GM12801 (cell line): ENCODE data around the gene SSH3.

ENCODE experiments used
- TF ChIP-seq, protein P1 (sequence below): IDR thresholded peaks from one replicate; pipeline ENCODE4 v1.5.1; 2011; ENCODE audit warnings: control low read depth; ENCODE audit not compliant: insufficient read length; ENCODE audit errors: extremely low read depth

The SSH3 gene

DNA sequence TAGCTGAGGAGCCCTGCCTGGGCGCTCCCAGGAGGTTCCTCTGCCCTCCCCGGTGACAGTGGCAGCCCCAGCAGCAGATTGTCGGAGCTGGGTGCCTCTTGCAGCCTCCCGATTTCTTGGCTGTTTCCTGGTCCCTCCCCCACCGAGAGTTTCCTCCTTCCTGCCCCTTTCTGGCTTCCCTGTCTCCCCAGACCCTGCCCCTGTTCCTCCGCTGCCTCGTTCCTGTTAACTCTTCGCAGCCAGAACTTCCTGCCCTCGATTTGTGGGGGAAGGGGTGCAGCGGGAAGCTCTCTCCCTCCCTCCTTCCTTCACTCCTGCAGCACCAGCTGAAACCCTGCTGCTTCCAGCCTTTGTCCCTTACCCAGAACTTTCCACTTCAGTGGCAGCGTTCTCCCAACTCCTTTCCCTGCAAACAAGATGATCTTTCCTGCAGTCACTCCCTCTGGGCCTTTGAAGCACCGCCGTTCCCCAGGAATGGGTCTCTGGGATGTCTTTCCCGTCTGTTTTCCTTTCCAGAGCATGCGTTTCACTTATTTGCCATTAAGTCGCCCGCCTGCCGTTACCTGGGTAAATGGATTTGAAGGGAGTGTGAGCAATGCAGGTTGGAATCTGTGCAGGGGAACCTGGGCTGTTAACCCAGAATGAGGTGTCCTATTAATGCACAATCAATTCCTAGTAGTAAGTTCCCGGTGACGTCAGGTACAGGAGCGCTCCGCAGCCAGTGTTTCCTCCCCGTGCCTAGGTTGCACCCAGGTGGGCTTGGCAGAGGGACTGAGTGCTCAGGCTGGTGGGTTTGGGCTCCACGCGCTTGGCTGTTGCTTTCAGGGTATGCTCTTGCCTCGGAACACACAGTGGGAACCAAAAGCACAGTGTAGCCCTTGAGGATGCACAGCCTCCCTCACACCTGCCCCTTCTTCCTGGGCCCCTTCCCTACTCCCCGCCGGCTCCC, 32.8 kb upstream of the SSH3 start:
- TF ChIP-seq, protein P1, sequence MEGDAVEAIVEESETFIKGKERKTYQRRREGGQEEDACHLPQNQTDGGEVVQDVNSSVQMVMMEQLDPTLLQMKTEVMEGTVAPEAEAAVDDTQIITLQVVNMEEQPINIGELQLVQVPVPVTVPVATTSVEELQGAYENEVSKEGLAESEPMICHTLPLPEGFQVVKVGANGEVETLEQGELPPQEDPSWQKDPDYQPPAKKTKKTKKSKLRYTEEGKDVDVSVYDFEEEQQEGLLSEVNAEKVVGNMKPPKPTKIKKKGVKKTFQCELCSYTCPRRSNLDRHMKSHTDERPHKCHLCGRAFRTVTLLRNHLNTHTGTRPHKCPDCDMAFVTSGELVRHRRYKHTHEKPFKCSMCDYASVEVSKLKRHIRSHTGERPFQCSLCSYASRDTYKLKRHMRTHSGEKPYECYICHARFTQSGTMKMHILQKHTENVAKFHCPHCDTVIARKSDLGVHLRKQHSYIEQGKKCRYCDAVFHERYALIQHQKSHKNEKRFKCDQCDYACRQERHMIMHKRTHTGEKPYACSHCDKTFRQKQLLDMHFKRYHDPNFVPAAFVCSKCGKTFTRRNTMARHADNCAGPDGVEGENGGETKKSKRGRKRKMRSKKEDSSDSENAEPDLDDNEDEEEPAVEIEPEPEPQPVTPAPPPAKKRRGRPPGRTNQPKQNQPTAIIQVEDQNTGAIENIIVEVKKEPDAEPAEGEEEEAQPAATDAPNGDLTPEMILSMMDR: no peak

- TF ChIP-seq, protein P1: no peak
Observed at GRCh38 chr11:67271205-67271540, 32.2 kb upstream of the SSH3 start.

DNA sequence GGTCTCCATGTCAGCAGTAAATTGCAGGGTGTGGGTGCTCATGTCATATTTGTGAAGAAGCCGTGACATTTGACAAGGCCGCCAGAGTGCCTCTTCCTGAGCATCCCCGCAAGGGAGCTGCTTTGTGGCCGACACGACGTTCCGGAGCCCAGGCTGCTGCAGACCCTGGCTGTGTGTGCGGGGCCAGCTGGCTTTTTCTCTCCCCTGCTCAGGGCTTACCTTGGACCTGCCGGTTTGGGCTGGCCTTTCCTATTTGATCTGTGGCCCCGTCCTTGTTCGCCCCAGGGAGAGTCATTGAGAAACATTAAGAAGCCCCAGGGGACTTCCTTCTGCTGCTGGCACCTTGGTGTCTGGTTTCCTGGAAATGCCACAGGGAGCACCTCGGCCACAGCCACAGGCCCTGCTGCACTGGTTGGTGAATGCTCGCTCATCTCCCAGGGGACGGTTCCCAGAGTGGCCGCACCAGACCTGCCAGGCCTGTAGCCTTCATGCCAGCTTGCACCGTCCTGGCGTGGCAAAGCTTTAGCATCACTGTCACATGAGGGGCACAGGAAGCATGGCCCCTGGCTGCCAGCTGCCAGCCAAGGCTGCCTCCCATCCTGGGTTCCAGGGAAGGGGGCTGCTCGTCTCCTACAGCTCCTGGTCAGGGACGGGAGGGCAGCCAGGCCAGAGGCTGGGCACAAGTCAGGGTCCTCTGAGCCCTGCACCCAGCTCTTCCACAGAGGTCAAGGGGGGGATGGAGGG, 31.6 kb upstream of the SSH3 start:
- TF ChIP-seq, protein P1: no peak

DNA sequence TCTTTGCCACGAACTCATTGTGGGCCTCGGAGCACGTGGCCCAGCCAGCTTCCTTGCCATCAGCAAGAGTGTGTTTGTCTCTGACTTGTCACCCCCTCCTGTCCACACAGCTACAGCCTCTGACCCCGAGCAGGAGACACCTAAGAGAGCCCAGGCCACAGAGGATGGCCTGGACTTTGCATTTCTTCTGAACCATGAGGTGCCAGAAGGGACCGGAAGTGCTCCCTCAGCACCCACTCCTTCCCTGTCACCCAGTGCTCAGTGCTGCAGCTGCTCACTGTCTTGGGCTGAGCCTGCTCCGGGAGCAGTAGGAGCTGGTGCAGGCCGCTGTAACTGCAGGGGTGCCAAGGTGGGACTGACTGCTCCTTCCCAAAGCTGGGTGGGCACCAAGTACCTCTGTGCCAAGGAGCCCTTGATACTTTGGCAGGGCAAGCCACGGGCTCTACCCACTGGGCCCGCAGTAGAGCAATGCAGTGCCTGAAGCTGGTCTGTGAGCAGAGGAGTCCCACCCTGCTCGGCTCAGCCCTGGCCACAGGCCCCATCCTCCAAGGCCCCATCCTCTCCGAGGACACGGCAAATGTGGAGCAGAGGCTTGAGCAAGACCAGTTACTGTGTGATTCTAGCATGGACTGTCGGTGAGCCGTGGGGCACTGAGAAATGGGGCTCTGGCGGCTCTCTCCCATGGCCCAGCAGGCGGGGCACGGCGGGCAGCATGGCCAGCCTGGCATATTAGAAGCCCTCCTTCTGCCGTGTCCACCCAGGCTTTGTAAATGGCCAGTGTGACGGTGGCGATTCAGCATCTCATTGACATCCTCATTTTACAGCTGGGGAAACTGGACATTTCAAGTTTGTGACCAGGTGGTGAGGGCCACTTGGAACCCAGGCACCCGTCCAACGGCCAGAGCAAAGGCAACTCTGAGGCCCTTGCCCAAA, 30.7 kb upstream of the SSH3 start:
- TF ChIP-seq, protein P1: no peak

- TF ChIP-seq, protein P1: no peak
Observed at GRCh38 chr11:67273260-67273990, 29.9 kb upstream of the SSH3 start.

DNA sequence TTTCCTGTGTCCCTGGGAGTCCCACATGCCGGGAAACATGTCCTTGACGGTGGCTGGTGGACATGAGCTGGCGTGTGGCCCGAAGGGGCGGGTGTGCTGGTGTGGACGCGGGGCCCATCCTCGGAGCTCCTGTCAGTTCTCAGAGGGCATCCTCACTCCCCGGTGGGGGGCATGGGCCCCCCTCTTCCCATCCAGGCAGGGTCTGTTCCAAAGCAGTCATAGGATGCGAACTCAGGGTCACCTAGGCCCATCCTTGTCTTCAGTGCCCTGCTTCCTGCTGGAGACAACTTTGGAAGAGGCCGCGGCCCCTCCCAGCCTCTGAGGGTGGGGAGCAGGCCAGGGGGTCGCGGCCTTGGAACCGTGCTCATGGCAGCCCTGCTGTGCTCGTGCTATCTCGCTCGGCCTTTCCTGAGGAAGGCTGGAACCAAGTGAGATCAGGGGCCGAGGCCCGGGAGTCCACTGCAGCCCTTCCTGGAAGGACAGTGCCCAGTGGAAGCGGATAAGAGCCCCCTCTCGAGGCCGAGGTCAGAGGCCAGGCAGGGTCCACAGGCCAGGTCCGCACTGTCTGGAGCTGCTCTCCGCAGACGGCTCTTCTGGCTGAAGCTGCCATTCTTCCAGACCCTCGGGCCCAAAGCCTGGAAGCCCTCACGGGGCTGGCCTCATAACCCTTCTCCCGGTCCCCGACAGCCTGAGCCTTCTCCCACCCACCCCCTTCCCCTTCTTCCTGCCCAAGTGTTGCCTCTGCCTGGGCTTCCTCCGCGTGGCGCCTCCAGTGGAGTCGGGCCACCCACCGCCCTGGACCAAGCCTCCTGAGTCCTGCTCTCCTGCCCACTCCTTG, 28.3 kb upstream of the SSH3 start:
- TF ChIP-seq, protein P1: no peak
